Hepatocyte (in vitro differentiated cells): ENCODE measurements around the gene JRKL. TPM values are rescaled to one million over a fixed set of nuclear protein-coding genes. Genes with fewer than 3 reads are reported as not detected.
A peak's percentile ranks its signal among the peaks of the same experiment; 100 is the strongest.

Experiments
- DNase-seq: peaks from one replicate; pipeline ENCODE4 v3.0.0-alpha.2; 2016; ENCODE audit warnings: low spot score
- H2AFZ ChIP-seq: fragments of 200-600 bp; sonication (generic); 2 replicates; pipeline ENCODE4 v1.6.0; 2016; ENCODE audit warnings: antibody characterized with exemption, mild to moderate bottlenecking
- H3K27ac ChIP-seq: fragments of 200-600 bp; sonication (generic); 2 replicates; pipeline ENCODE4 v1.5.1; 2016; ENCODE audit warnings: mild to moderate bottlenecking
- H3K27me3 ChIP-seq: fragments of 200-600 bp; sonication (generic); 2 replicates; pipeline ENCODE4 v1.6.1; 2016
- H3K36me3 ChIP-seq: fragments of 200-600 bp; sonication (generic); replicated peaks from 2 replicates; pipeline ENCODE4 v1.5.1; 2016; ENCODE audit warnings: low read depth; ENCODE audit not compliant: insufficient read depth
- H3K4me1 ChIP-seq: fragments of 200-600 bp; sonication (generic); 2 replicates; pipeline ENCODE4 v1.5.1; 2016; ENCODE audit warnings: mild to moderate bottlenecking, moderate library complexity; ENCODE audit not compliant: insufficient read depth
- H3K4me2 ChIP-seq: fragments of 200-600 bp; sonication (generic); 2 replicates; pipeline ENCODE4 v1.6.0; 2016
- H3K4me3 ChIP-seq: fragments of 200-600 bp; sonication (generic); 2 replicates; pipeline ENCODE4 v1.5.1; 2016; ENCODE audit warnings: mild to moderate bottlenecking
- H3K79me2 ChIP-seq: fragments of 200-600 bp; sonication (generic); 2 replicates; pipeline ENCODE4 v1.6.0; 2017; ENCODE audit warnings: mild to moderate bottlenecking
- H3K9me2 ChIP-seq: fragments of 200-600 bp; sonication (generic); replicated peaks from 2 replicates; pipeline ENCODE4 v1.6.0; 2017; ENCODE audit warnings: mild to moderate bottlenecking; ENCODE audit not compliant: insufficient read depth
- H3K9me3 ChIP-seq: fragments of 200-600 bp; sonication (generic); 2 replicates; pipeline ENCODE4 v1.5.1; 2016; ENCODE audit warnings: low read depth, mild to moderate bottlenecking
- H4K20me1 ChIP-seq: fragments of 200-600 bp; sonication (generic); 2 replicates; pipeline ENCODE4 v1.6.0; 2016; ENCODE audit warnings: mild to moderate bottlenecking; ENCODE audit not compliant: insufficient read depth, poor library complexity, severe bottlenecking
- EZH2 ChIP-seq: fragments of 200-600 bp; sonication (generic); IDR thresholded peaks from 2 replicates; pipeline ENCODE4 v1.6.1; 2016; ENCODE audit warnings: antibody characterized with exemption, mild to moderate bottlenecking, borderline replicate concordance
- EZH2phosphoT487 ChIP-seq: fragments of 200-600 bp; sonication (generic); IDR thresholded peaks from one replicate; pipeline ENCODE4 v1.6.1; 2018; ENCODE audit warnings: antibody characterized with exemption, mild to moderate bottlenecking, low read depth, moderate library complexity; ENCODE audit not compliant: unreplicated experiment, severe bottlenecking
- WGBS: methylation state at CpG from one replicate; pipeline ENCODE4 v1.1.6; 2016; ENCODE audit warnings: low lambda C conversion rate; ENCODE audit errors: missing lambda C conversion rate; 5-methylcytosine and 5-hydroxymethylcytosine counted together
- polyA plus RNA-seq: library from polyadenylated mRNA; unstranded; fragments of >200 nt; fragmentation: Nextera tagmentation; extraction: Ambion mirVana; gene quantifications from 2 replicates; pipeline ENCODE4 v1.2.1, GENCODE V29; 2016
- total RNA-seq: library from RNA; depleted of rRNA; stranded (reverse); fragments of >200 nt; gene quantifications from 2 replicates; pipeline ENCODE4 v1.2.3, GENCODE V29; 2014
- TF ChIP-seq, protein P1 (sequence below): fragments of 200-600 bp; sonication (generic); IDR thresholded peaks from 2 replicates; pipeline ENCODE4 v1.5.1; 2016; ENCODE audit warnings: antibody characterized with exemption, mild to moderate bottlenecking; ENCODE audit not compliant: poor library complexity

JRKL gene
- total and polyA plus RNA-seq, 2 experiments from 2014 or later = 5.4 to 9.5 TPM

DNA sequence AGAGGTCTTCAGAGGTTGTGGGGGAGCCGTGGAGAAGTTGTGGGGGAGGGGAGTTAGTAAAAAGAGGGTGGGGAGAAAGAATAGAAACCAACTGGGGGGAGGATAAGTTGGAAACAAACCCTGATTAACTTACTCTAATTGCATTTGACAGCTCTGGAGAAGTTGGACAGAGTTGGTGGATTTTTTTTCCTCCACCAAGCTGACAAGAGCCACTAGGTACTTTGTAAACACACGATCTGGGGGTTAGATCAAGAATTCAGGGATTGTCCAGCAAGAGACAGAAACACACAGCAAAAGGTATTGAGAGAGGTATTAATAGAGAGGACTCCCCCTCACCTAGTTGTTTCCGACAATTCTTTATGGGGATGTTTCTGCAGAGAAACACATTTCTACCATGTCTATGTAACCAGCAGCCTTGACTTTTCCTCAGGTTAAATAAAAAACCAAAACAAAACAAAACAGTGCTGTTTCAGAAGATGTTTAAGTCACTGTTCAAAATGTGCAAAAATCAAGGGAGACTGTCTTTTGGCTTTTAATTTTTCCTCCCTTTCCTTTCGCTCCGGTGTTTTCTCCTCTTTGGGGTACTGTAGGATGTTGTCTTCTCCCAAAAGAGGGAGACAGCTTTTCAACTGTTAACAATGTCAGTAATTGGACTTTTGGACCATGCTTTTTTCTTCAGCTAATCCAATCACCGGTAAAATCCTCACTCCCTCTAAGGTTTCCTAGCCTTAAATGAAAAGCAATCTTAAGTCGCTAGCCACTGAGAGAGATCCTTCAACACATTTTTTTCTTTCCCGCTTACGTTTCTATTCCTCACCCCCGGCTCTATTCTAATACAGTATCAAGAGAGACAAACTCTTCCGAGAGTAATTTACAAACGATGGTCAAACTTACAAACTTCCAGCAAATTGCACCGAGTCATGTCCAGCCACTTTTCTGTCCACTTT is 47.5 kb upstream of the JRKL start:
- H3K9me3 ChIP-seq = no peaks in the 10 kb centered on the region
- H3K4me2 ChIP-seq = peak overlapping the region; percentile 83
- H3K79me2 ChIP-seq = peaks cover 50% of the 10 kb centered on the region
- H2AFZ ChIP-seq = peak overlapping the region; percentile 72
- peaks cover 41% of the 10 kb centered on the region for H3K4me1 ChIP-seq
- H3K9me2 ChIP-seq = no peaks in the 10 kb centered on the region
- WGBS = 1% methylated on average over 13 of the region's 13 CpGs
- H3K27ac ChIP-seq = peak overlapping the region; percentile 92
- H3K36me3 ChIP-seq = no peaks in the 10 kb centered on the region
- DNase-seq = no peak
- H4K20me1 ChIP-seq = no peaks in the 10 kb centered on the region
- no peaks in the 10 kb centered on the region for H3K27me3 ChIP-seq
- peak overlapping the region; percentile 87 for H3K4me3 ChIP-seq
- no peak for TF ChIP-seq EZH2
- TF ChIP-seq EZH2phosphoT487 = no peak
- TF ChIP-seq, protein P1, sequence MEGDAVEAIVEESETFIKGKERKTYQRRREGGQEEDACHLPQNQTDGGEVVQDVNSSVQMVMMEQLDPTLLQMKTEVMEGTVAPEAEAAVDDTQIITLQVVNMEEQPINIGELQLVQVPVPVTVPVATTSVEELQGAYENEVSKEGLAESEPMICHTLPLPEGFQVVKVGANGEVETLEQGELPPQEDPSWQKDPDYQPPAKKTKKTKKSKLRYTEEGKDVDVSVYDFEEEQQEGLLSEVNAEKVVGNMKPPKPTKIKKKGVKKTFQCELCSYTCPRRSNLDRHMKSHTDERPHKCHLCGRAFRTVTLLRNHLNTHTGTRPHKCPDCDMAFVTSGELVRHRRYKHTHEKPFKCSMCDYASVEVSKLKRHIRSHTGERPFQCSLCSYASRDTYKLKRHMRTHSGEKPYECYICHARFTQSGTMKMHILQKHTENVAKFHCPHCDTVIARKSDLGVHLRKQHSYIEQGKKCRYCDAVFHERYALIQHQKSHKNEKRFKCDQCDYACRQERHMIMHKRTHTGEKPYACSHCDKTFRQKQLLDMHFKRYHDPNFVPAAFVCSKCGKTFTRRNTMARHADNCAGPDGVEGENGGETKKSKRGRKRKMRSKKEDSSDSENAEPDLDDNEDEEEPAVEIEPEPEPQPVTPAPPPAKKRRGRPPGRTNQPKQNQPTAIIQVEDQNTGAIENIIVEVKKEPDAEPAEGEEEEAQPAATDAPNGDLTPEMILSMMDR = no peak

DNA sequence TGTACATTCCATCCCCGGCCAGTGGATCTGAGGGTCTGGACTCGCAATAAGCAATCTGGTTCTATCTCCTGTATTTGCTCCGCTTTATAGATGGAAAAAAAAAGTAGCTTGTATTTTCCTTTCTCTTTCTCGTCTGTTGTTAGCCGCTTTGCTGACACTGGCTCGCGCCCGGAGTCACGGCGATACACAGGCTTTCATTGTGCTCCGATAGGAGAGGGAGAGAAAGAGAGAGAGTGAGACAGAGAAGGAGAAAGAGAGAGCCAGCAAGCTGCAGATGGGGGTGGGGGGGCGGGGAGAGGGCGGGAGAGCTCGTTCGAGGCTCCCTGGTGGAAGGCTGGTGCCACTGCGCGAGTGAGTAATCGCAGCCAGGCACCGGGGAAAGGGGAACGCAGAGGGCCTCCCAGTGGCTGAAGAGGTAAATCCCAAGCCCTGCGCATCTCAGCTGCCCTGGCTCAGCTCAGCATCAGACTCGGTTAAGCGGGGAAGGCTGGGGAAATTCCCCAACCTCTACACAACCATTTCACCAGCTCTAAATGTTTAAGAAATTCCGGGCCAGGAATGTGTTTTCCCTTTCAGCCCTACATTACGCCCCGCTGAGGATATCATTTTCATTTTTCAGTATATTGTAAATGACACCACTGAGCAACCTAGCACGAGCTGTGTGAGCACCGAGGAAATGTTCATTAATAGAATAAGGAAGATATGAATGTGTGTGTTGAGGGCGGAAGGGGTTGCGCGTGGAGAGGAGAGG is 46.7 kb upstream of the JRKL start, which contains the start of gene MAML2:
TSS of gene MAML2 (minus strand) at position 235 of the 751 bp plus-strand sequence. CDS start 1,300 bp downstream, outside the sequence.
- H3K79me2 ChIP-seq = peaks cover 47% of the 10 kb centered on the region
- H3K4me1 ChIP-seq = peaks cover 34% of the 10 kb centered on the region
- H3K9me2 ChIP-seq = no peaks in the 10 kb centered on the region
- H3K4me3 ChIP-seq = peak within 1 kb of the TSS; percentile 87
- peak within 1 kb of the TSS; percentile 92 for H3K27ac ChIP-seq
- H2AFZ ChIP-seq = peak within 1 kb of the TSS; percentile 72
- H3K4me2 ChIP-seq = peak within 1 kb of the TSS; percentile 83
- no peaks in the 10 kb centered on the region for H3K27me3 ChIP-seq
- no peaks in the 10 kb centered on the region for H4K20me1 ChIP-seq
- peak; percentile 96 for DNase-seq
- no peaks in the 10 kb centered on the region for H3K9me3 ChIP-seq
- H3K36me3 ChIP-seq = no peaks in the 10 kb centered on the region
- WGBS = 16% methylated on average over 23 of the region's 31 CpGs
- TF ChIP-seq EZH2phosphoT487 = no peak
- TF ChIP-seq, protein P1 = peak; percentile 99

DNA sequence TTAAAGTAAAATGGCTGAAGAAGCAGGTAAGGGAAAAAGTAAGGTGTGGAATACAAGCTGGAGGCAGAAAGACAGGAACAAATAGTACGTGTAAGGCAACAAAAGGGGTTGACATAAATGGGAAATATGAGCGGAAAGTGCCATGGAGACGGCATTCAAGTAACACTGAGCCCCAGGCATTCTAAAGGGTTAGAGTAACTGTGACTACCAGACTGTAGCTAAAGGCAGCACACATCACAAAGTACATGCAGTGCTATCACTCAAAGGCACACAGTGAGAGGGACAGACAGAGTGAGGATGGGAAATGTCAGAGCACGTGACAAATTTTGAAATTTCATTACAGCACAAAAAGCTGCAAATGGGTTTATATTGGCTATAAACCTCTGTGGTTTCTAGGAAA is 33.0 kb upstream of the JRKL start:
- Histone ChIP-seq H3K27ac (no peak overlapping the region), H3K4me2 (no peak overlapping the region), H3K9me3 (no peaks in the 10 kb centered on the region), H3K36me3 (no peaks in the 10 kb centered on the region), H3K4me1 (no peaks in the 10 kb centered on the region), H3K79me2 (no peaks in the 10 kb centered on the region), H3K27me3 (no peaks in the 10 kb centered on the region), H4K20me1 (no peaks in the 10 kb centered on the region), H3K4me3 (no peak overlapping the region), H2AFZ (no peak overlapping the region), H3K9me2 (no peaks in the 10 kb centered on the region)
- 96% methylated on average over 4 of the region's 4 CpGs for WGBS
- no peak for TF ChIP-seq EZH2phosphoT487
- TF ChIP-seq, protein P1 = no peak
- no peak for TF ChIP-seq EZH2
- no peak for DNase-seq
